Activated CD8-positive, alpha-beta memory T cell treated with anti-CD3 and anti-CD28 coated beads for 36 hours (primary cell): ENCODE results near the gene CYSTM1. TPM values are rescaled to one million over a fixed set of nuclear protein-coding genes. Genes with fewer than 3 reads are reported as not detected.

Source experiments
- CTCF ChIA-PET: fragments of 350-600 bp; sonication (Branson Sonifier 250); formaldehyde crosslinking; loops from one replicate; lab custom pipeline; 2021; ENCODE audit warnings: antibody characterized with exemption; lab: Charles Lee
- POLR2A ChIA-PET: fragments of 350-600 bp; sonication (Branson Sonifier 250); formaldehyde crosslinking; loops from one replicate; lab custom pipeline; 2021; ENCODE audit warnings: antibody characterized with exemption; lab: Charles Lee
- total RNA-seq, 2 experiments: library from RNA; stranded (reverse); gene quantifications; one replicate each; pipeline ENCODE4 v1.2.3, GENCODE V29; 2021

CYSTM1 gene
- total RNA-seq, 2 experiments from 2014 or later = 20.7 to 21.5 TPM

DNA sequence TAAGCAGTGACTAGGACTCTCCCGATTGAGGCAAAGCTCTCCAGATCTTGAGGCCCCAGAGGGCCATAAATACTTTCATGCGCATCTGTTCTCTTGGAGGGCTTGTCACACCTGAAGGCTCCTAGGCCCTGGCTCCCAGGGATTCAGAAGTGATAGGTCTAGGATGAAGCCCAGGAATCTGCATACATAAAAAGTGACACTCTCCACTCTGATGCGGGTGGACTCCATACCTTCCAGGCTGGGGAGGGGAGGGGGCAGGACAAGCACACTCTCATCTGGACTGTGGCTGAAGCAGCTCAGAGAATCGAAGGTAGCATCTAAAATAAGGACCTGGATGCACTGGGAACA is 9.1 kb upstream of the CYSTM1 start:
- CTCF ChIA-PET = interaction anchor here (0.9 kb wide), 1 partner anchor 9 kb away, joined by 3 read pairs; no protein-coding TSS in a partner anchor
- POLR2A ChIA-PET = no interaction called here

DNA sequence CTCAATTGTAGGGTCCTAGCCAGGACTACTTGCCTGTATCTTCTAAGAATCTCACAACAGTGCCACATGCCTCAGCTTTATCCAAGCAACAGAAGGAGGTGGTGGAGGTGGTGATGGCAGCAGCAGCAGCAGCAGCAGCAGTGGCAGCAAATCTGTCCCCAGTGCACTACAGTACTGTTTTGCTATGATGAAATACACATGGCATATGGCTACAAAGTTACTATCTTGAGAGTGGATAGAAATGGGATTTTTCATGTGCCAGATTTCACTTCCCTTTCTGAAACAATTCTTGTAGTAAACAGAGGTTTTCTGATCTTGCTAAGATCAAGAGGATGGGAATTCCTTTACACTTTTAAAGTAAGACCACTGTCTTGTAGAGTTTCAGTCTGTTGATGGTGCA is 8.1 kb upstream of the CYSTM1 start:
- ChIA-PET POLR2A (no interaction called here), CTCF (no interaction called here)

DNA sequence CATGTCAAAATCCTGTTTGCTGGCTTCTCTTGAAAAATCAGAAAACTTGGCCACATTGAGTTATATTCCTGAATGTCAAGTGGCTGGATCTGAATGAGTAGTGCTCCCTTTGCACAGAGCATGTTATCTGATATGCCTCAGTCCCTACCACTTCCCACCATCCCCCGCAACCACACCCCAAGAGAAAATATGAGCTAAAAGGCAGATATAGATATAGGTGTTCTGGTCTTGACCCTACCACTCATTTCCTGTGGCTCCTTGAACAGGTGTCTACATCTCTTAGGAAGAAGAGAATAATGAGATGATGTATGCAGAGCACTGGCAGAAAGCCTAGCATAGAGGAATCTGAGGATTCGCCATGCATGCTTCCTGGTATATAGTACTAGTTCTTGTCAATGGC is 6.6 kb upstream of the CYSTM1 start:
- POLR2A ChIA-PET = no interaction called here
- CTCF ChIA-PET = interaction anchor here (1.0 to 1.6 kb wide), 2 partner anchors 11 to 23 kb away, joined by 3 read pairs; no protein-coding TSS in a partner anchor

DNA sequence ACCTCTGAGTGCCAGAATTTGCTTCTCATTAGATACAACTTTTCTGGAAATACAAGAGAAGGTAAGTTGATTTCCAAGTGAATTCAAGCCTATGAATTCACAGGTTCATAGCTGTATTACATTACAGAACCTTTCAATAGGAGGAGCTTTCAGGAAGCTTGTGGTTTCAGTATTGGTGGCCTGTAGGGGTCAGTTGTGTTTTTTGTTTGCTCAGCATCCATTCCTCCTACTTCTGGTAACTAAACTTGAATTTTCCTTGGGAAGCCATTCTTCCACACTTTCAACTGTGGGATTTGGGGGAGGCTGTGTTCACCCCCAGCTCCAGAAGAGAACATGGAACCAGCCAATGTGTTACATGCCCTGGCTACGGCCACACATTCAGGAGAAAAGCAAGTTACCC is 5.6 kb upstream of the CYSTM1 start:
- ChIA-PET CTCF (interaction anchor here (1.0 to 1.6 kb wide), 2 partner anchors 12 to 24 kb away, joined by 3 read pairs; no protein-coding TSS in a partner anchor), POLR2A (no interaction called here)

DNA sequence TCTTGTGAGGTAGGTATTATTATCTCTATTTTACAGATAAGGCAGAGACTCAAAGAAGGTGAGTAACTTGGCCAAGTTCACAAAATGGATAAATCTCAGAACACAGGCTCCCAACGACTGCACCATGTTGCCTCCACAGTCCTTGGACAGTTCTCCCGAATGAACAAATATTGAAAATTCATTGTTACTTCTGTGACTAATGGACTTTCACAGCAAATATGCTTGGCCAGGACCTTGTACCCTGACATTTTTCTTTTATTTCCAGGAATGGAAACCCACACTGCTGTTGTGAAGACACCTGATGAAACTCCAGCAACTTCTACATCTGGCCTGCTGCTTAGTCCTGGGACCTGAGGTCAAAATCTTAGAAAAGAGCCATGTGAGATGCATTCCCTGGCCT is 2.5 kb upstream of the CYSTM1 start:
- ChIA-PET CTCF (no interaction called here), POLR2A (no interaction called here)

DNA sequence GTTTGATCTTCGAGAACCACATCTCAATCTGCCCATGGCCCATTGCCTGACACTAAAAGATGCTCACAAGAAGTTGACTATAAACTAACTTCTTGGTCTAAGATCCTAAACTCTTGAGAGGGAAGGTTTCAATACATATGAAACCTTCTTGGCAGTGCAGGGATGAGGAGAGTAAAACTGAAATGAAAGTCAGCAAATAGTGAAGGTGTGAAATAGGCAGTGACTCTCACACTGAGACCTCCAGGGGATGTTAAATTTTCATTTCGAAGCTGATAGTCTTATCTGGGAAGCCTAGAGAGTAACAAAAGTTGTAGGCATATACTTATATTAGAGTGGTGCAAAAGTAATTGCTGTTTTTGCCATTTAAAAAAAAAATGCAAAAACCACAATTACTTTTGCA is 974 bp upstream of the CYSTM1 start:
- POLR2A ChIA-PET = interaction anchor here (0.7 to 1.5 kb wide), 2 partner anchors 62 to 67 kb away, joined by 3 read pairs; no protein-coding TSS in a partner anchor
- CTCF ChIA-PET = interaction anchor here (1.3 kb wide), 1 partner anchor 66 kb away, joined by 3 read pairs; no protein-coding TSS in a partner anchor

DNA sequence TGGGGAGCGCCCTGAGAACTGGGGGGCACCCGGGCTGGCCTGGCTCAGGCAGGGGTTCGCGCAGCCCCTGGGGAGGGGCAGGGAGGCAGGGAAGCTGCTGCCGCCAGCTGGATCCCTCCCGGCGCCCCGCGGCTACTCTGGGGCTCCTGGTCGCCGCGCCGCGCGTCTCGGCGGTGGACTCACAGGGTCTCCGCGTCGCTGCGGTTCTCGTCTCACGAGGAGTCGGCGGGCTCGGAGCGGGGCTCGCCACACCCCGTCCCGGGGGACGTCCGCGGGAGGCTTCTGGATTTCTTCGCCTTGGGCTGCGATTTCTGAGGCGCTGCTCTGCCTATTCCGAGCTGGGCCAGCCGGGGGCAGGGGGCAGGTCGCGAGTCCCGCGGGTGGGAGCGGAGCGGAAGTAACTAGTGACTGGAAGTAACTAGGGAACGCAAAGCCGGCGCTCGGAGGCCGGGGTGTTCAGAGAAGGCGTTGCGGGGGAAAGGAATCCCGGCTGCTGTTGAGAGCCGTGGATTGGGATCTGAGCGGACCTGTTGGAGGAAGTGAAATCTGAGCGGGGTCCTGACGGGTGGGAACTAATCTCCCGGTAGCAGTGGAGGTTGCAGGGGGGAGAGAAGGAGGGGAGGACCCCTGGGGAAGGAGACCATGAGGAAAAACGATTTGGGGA is 511 bp downstream of the CYSTM1 start:
- CTCF ChIA-PET = interaction anchor here (0.6 kb wide), 1 partner anchor 12 kb away, joined by 4 read pairs; no protein-coding TSS in a partner anchor
- POLR2A ChIA-PET = interaction anchor here (1.5 kb wide), 1 partner anchor 68 kb away, joined by 3 read pairs; no protein-coding TSS in a partner anchor

DNA sequence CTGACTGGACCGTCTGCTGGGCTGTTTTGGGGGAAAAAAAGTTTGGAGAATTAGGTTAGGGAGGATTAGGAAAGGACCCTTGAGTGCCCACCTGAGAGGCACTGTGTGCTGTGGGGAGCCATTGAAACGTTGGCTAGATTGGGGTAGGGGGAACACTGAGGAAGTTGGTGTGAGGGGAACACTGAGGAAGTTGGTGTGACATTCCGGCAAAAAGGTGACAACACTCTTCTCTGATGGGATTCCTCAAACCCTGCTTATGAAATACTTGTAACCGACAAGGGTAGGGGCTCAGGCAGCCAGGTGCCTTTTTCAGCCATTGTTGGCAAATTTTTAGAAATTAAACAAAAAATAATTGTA is 1.0 kb downstream of the CYSTM1 start:
- POLR2A ChIA-PET = no interaction called here
- CTCF ChIA-PET = interaction anchor here (0.6 kb wide), 1 partner anchor 12 kb away, joined by 4 read pairs; no protein-coding TSS in a partner anchor

DNA sequence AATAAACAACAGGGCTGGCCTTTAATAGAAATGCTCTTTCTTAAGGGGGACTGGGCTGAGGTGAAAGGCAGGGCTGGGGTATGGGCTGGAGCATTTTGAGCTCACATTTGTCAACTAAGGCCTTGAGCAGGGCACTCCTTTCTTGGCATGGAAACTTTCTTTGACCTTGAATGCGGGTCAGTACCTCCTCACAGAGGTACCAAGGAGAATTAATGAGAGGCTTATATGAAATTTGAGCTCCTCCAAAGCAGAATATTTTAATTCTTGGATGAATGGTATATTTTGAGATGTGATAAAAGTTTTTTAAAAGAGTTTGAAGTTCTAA is 3.1 kb downstream of the CYSTM1 start:
- ChIA-PET POLR2A (interaction anchor here (0.7 kb wide), 1 partner anchor 29 kb away, joined by 8 read pairs; no protein-coding TSS in a partner anchor), CTCF (interaction anchor here (0.7 kb wide), 3 partner anchors 168 to 305 kb away, joined by 3 to 5 read pairs (median 4); no protein-coding TSS in a partner anchor)

DNA sequence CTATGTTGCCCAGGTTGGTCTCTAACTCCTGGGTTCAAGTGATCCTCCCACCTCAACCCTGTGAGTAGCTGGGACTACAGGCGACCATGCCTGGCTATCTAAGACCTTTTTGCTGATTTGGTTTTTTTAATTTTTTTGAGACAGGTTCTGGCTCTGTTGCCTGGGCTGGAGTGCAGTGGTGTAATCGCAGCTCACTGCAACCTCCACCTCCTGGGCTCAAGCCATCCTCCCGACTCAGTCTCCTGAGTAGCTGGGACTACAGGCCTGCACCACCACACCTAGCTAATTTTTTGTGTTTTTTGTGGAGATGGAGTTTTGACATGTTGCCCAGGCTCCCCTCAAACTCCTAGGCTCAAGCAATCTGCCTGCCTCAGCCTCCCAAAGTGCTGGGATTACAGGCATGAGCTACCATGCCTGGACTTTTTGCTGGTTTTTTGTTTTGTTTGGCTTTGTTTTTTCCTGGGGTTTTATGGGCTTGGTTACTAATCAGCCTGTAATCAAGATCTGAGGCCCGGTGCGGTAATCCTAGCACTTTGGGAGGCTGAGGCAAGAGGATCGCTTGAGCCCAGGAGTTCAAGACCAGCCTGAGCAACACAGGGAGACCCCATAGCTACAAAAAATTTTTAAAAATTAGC is 3.6 kb downstream of the CYSTM1 start:
- ChIA-PET CTCF (interaction anchor here (0.7 kb wide), 3 partner anchors 167 to 305 kb away, joined by 3 to 5 read pairs (median 4); no protein-coding TSS in a partner anchor), POLR2A (interaction anchor here (0.7 kb wide), 1 partner anchor 28 kb away, joined by 8 read pairs; no protein-coding TSS in a partner anchor)

DNA sequence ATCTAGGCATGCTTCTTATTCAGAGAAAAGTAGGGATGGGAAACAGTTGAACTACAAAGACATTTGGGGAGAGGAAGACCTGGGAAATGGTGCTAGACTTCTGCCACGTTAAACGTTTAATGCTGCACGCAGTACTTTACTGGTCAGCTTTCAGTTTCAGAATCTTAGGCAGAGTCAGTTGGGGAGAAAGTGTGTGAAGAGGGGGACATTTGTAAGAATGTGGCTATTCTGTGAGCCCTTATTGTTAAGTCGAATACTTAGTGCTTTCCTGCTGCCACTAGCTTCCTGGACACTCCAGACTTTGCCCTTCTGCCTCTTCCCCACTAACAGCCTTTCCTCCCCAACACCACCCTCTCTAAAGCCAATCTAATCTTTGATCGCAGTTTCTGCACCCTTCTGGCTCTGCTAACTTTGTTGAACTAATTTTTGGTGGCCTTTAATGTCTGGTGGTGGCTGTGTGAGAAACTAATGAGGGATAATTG is 6.1 kb downstream of the CYSTM1 start:
- ChIA-PET CTCF (no interaction called here), POLR2A (no interaction called here)

DNA sequence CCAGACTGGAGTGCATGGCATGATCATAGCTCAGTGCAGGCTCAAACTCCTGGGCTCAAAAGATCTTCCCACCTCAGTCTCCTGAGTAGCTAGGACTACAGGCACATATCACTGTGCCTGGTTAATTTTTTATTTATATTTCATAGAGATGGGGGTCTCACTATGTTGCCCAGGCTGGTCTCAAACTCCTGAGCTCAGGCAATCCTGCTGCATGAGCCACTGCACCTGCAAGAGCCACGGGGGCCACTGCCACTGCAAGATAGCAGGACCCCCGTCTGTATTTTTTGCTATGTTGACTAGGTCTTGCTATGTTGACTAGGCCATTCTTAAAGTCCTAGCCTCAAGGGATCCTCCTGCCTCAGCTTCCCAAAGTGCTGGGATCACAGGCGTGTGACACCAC is 6.5 kb downstream of the CYSTM1 start:
- ChIA-PET POLR2A (no interaction called here), CTCF (no interaction called here)

DNA sequence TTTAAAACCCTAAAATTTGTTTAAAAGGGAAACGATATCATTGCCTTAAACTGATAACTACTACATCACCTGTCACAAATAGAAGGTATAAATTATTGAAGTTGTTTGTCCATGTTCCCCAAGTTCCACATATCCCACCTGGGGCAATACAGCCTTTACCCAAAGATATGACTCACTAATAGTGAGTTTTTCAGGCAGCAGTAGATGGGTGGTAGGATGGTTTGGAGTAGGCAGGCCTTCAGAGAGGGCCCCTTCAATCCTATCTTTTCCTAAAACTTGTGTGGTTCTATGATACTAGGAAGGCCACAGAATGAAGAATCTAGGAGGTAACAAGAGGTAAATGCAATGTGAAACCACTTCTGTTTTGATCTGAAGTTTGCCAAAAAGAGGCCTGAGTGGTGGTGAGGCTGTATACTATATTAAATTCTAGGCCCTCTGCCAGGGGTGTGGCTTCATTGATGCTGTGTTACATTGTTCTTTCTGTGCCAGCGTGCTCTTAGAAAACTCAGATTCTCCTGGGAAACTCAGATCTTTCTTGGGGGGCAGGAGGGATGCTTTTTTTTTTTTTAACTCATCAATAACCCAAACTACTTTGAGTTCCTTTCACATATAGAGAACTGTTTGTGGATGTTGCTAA is 7.2 kb downstream of the CYSTM1 start:
- CTCF ChIA-PET = no interaction called here
- POLR2A ChIA-PET = no interaction called here

DNA sequence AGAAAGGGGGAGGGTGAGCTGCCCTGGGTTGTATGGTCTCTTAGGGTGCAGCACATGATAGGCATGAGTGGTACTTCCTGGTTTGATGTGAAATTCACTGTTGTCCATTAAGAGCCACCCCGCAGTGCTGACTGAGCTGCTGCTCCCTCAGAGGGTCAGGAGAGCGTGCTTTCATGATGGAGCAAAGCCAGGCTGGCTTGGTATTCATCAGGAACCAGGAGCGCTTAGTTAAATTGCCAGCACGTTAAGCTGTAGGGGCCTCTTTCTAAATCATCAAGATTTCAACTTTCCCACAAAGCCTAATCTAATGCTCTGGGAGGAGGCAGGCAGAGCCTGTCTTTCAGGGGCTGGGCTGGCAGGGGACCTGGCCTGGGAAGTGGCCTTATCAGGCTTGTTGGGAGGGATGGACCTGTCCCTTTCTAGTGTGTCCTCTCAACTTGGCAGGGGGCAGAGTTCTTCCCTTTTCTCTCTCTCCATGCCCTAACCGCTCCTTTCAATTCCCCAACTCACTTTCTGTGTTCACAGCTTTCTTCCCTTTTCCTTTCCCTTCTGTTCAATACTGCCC is 7.9 kb downstream of the CYSTM1 start:
- CTCF ChIA-PET = no interaction called here

DNA sequence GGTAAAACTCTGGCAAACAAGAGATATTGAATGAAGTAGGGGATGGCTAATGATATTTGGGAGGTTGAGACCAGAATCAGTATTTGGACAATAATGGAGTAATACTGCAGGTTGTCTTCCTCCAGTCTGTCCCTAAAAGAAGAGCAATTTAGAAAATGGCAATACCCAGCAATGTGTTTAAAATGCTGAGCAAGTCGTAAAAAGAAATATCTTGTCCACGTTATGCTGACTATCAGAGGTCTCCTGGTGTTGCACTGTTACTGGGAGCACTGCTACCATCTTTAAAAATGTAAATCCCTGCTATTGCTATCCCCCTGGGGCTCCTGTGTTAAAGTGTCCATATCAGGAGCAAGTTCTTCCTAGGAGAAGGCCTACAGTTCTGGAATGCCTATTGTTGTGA is 10.4 kb downstream of the CYSTM1 start:
- ChIA-PET POLR2A (no interaction called here), CTCF (interaction anchor here (1.1 kb wide), 1 partner anchor 55 kb away, joined by 3 read pairs; no protein-coding TSS in a partner anchor)

More for the DNA sequence above, 7.9 kb downstream of the CYSTM1 start:
- POLR2A ChIA-PET = no interaction called here

DNA sequence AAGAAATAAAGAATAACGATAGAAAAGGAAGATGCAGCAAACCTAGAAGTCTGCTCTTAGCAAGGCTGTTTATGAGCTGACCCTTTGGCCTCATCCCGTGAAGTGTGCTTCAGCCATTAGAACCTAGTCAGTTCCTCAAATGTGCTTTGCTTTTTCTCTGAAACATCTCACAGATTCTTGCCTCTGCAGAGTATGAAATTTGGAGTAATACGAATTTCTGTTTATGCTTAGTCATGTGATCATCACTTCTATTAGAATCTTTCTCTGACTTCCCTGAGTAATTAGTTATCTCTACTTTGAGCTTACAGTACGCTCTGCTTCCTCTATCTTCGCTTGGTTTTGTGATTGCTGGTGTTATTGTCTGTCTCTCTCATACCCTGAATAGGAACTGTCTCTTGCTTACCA is 11.3 kb downstream of the CYSTM1 start:
- POLR2A ChIA-PET = no interaction called here
- CTCF ChIA-PET = no interaction called here

DNA sequence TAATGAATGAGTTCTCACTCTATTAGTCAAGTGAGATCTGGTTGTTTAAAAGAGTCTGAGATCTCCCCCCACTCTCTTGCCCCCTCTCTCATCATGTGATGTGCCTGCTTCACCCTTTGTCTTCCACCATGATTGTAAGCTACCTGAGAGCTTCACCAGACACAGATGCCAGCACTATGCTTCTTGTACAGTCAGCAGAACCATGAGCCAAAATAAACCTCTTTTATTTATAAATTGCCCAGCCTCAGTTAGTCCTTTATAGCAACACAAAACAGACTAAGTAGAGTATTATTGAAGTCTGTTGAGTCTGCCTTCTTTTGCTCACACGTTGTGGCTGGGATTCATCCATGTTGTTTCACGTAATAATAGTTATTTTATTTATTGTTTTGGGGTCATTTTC is 14.3 kb downstream of the CYSTM1 start:
- CTCF ChIA-PET = interaction anchor here (1.0 kb wide), 1 partner anchor 1443 kb away, joined by 3 read pairs; no protein-coding TSS in a partner anchor
- POLR2A ChIA-PET = no interaction called here

DNA sequence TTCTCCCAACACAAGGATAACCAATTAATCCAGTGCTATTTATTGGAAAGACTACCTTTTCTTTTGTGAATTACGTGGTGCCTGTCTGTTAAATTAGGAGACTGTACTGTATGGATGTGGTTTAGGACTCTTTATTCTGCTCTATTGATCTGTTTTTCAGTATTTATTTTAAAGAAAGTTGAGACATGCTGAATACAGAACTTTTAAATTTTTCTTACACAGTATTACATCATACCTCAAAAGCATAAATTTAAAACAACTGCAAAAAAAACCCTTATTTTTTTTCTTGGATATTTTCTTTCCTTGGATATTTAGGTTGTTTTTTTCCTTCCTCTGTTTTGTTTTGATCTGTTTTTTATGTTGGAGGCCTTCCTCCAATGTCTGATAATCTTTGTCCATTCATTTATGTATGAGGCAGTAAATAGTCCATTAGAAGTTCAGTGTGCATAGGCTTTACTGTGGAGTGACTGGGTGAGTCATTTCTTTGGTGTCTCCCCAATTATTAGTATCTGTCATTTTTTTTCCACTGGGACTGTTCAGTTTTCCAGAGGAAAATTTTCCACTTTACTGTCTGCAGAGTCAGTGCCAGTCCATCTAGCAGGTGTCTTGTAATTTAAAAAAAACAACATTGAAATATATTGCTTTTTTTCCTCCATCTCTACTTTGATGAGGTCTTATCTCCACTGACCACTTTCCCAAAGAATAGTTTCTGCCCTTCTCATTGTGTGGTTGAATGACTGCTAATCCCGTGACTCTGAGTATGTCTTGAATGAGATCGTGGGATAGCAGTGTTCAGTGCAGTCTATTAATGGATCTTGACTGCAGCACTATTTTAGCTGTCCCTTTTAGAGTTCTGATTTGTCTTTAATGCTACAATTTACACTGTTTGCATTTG is 15.2 kb downstream of the CYSTM1 start:
- ChIA-PET POLR2A (no interaction called here), CTCF (no interaction called here)

DNA sequence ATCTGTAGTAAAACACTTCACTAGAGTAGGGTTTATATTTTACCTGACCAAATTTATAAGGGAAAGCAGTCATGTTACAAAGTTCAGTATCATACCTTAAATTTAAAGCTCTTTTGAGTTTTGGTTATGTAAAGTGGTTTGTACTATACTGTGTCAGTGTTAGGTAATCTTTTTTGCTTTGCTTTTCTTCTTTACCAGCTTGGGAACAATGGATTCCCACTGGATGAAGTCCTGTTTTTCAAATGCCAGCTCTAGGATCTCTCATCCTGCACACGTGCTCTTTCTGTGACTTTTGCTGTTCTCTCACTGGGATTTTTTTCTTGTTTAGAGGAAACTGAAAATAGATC is 15.9 kb downstream of the CYSTM1 start:
- POLR2A ChIA-PET = no interaction called here
- CTCF ChIA-PET = no interaction called here
